Measurements from ENCODE around the gene CELF4. TPM values are rescaled to one million over a fixed set of nuclear protein-coding genes. Genes with fewer than 3 reads are reported as not detected.

The CELF4 gene
- total and polyA plus RNA-seq, 10 of the 15 experiments (the other 5 are each of a cell fraction or from before 2014, with no cell fraction given): 0.03 to 0.32 TPM; not detected in 8

- TF ChIP-seq KLF5 (IDR thresholded peaks at IDR 0.05; ENCODE audit: partially characterized antibody) (no peak), NR2C2 (IDR thresholded peaks at IDR 0.05; ENCODE audit: borderline replicate concordance, control insufficient read depth, insufficient read length, low read depth) (no peak), STAT1 (conservative IDR thresholded peaks at IDR 0.05) (no peak), BHLHE40 (IDR thresholded peaks at IDR 0.05; ENCODE audit: borderline replicate concordance in 1 of 2, low read depth in 2 of 2, low read length in 1 of 2) (no peak), LARP7 (IDR thresholded peaks at IDR 0.05) (no peak), EED (IDR thresholded peaks at IDR 0.05; ENCODE audit: low read depth) (no peak), FOXK2 (IDR thresholded peaks at IDR 0.05) (no peak), CHD4 (IDR thresholded peaks at IDR 0.05) (no peak), ATF3 (IDR thresholded peaks at IDR 0.05; ENCODE audit: borderline replicate concordance, extremely low read depth, low read depth, low read length) (no peak), GABPA (IDR thresholded peaks at IDR 0.05; ENCODE audit: low read depth) (no peak)
- TF ChIP-seq, protein P1, sequence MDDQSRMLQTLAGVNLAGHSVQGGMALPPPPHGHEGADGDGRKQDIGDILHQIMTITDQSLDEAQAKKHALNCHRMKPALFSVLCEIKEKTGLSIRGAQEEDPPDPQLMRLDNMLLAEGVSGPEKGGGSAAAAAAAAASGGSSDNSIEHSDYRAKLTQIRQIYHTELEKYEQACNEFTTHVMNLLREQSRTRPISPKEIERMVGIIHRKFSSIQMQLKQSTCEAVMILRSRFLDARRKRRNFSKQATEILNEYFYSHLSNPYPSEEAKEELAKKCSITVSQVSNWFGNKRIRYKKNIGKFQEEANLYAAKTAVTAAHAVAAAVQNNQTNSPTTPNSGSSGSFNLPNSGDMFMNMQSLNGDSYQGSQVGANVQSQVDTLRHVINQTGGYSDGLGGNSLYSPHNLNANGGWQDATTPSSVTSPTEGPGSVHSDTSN (IDR thresholded peaks at IDR 0.05; ENCODE audit: insufficient replicate concordance, low read depth, low read length): no peak
These were observed 63.6 kb downstream of the CELF4 start (continued) for GRCh38 chr18:37502036-37502435.

- POLR2A ChIA-PET: no interaction called here
- 7% methylated on average over 4 of the region's 4 CpGs for WGBS (ENCODE audit: insufficient coverage, insufficient replicate concordance, low lambda C conversion rate, missing lambda C conversion rate)
- intact Hi-C loops (cut with micrococcal nuclease; ENCODE audit: unreplicated experiment): no loop called here
- H3K4me1 ChIP-seq (ENCODE audit: control insufficient read depth, insufficient read depth, low read length): no peaks in the 10 kb centered on the region
- RAD21 ChIA-PET (ENCODE audit: unreplicated experiment): no interaction called here
- no peaks in the 10 kb centered on the region for H3K79me2 ChIP-seq (ENCODE audit: control insufficient read depth, insufficient read depth, low read length)
- in situ Hi-C loops (cut with MboI): no loop called here
- DNase-seq (ENCODE audit: low read depth, low spot score) (no peak), ATAC-seq (no peak), FAIRE-seq (no peak)
- no peaks in the 10 kb centered on the region for H3K36me3 ChIP-seq (ENCODE audit: control insufficient read depth in 2 of 2, insufficient read depth in 2 of 2, low read length in 1 of 2)
- BruUV-seq (replicated peaks): no TSS peak
- no peak overlapping the region for H2AFZ ChIP-seq (ENCODE audit: control insufficient read depth, low read depth, low read length)
- SMC1A ChIA-PET (ENCODE audit: uncharacterized antibody, unreplicated experiment): interaction anchor here (0.6 kb wide), 1 partner anchor 27 kb away, joined by 3 read pairs; no protein-coding TSS in a partner anchor
- H3K4me2 ChIP-seq (ENCODE audit: control insufficient read depth, insufficient read depth): no peak overlapping the region
- H3K27me3 ChIP-seq (replicated peaks in 1 of 2; ENCODE audit: control insufficient read depth in 2 of 2, insufficient read depth in 2 of 2, low read length in 1 of 2): peaks cover 4 to 6% of the 10 kb centered on the region in 2 experiments; a peak in 3 of 4 replicates
- CTCF ChIA-PET: no interaction called here
- no peak overlapping the region for H3K27ac ChIP-seq (ENCODE audit: control insufficient read depth, insufficient read depth)
- no peak overlapping the region for H3K9ac ChIP-seq (ENCODE audit: control insufficient read depth, insufficient read depth, low read length)
- TF ChIP-seq JUND (IDR thresholded peaks at IDR 0.05; ENCODE audit: low read depth, low read length) (no peak), SMAD1 (IDR thresholded peaks at IDR 0.05; ENCODE audit: low read depth, partially characterized antibody) (no peak), ATF3 (IDR thresholded peaks at IDR 0.05; ENCODE audit: borderline replicate concordance, extremely low read depth, low read depth, low read length) (no peak), SRF (IDR thresholded peaks at IDR 0.05; ENCODE audit: low read depth in 2 of 2, low read length in 2 of 2) (no peak), LARP7 (IDR thresholded peaks at IDR 0.05) (no peak)
- H3K9me3 ChIP-seq (replicated peaks; ENCODE audit: control insufficient read depth, insufficient read depth, low read length): no peaks in the 10 kb centered on the region
- H4K20me1 ChIP-seq (ENCODE audit: control insufficient read depth, insufficient read depth): no peaks in the 10 kb centered on the region
- H3K4me3 ChIP-seq: no peak overlapping the region
These were observed 64.5 kb downstream of the CELF4 start for GRCh38 chr18:37501136-37501535.

Data from GM12878 (cell line).